DND-41 (cell line): ENCODE data around the gene FREM2.

Source experiments
- ATAC-seq: fragments of 200-7000 bp; cut with Tn5 transposase; 3 replicates; pipeline ENCODE4 v1.9.1; 2021; ENCODE audit warnings: low read depth; ENCODE audit not compliant: insufficient read depth
- DNase-seq: peaks from one replicate; pipeline ENCODE4 v3.0.0-alpha.2; 2020
- H2AFZ ChIP-seq: 2 replicates; pipeline ENCODE4 v1.6.0; 2012; ENCODE audit warnings: low read depth, low read length
- H3K27ac ChIP-seq: 2 replicates; pipeline ENCODE4 v1.5.1; 2012; ENCODE audit warnings: low read length, inconsistent platforms
- H3K27me3 ChIP-seq: fragments of 200-600 bp; sonication (generic); 2 replicates; pipeline ENCODE4 v1.6.0; 2012; ENCODE audit warnings: low read length, mild to moderate bottlenecking, inconsistent platforms; ENCODE audit not compliant: insufficient read depth, poor library complexity
- H3K36me3 ChIP-seq: 2 replicates; pipeline ENCODE4 v1.5.1; 2012; ENCODE audit warnings: low read length, inconsistent platforms; ENCODE audit not compliant: insufficient read depth
- H3K4me1 ChIP-seq: 2 replicates; pipeline ENCODE4 v1.5.1; 2012; ENCODE audit warnings: mild to moderate bottlenecking, low read length; ENCODE audit not compliant: insufficient read depth
- H3K4me2 ChIP-seq: 2 replicates; pipeline ENCODE4 v1.6.0; 2012; ENCODE audit warnings: mild to moderate bottlenecking, moderate library complexity, low read length, inconsistent platforms; ENCODE audit not compliant: insufficient read depth
- H3K4me3 ChIP-seq, 2 experiments: fragments of 200-600 bp in 1 of 2; shearing (Covaris generic) in 1 of 2; 2 replicates each; pipeline ENCODE4 v1.5.1; 2012 to 2016; ENCODE audit warnings: inconsistent platforms in 2 of 2, low read length in 2 of 2, mild to moderate bottlenecking in 2 of 2, low read depth in 1 of 2, moderate library complexity in 1 of 2
- H3K79me2 ChIP-seq: 2 replicates; pipeline ENCODE4 v1.6.0; 2012; ENCODE audit warnings: low read length, inconsistent platforms; ENCODE audit not compliant: insufficient read depth
- H3K9ac ChIP-seq: 2 replicates; pipeline ENCODE4 v1.6.0; 2012; ENCODE audit warnings: low read depth, mild to moderate bottlenecking, inconsistent platforms, low read length, moderate library complexity
- H3K9me3 ChIP-seq: 2 replicates; pipeline ENCODE4 v1.5.1; 2012; ENCODE audit warnings: low read length, moderate library complexity, mild to moderate bottlenecking, inconsistent platforms; ENCODE audit not compliant: insufficient read depth, severe bottlenecking
- H4K20me1 ChIP-seq: 2 replicates; pipeline ENCODE4 v1.6.0; 2012; ENCODE audit warnings: low read length; ENCODE audit not compliant: insufficient read depth
- EZH2 ChIP-seq: IDR thresholded peaks from 3 replicates; pipeline ENCODE4 v1.6.1; 2012; ENCODE audit warnings: borderline replicate concordance, low read depth, mild to moderate bottlenecking, moderate library complexity, low read length, inconsistent platforms; ENCODE audit not compliant: severe bottlenecking
- TF ChIP-seq, protein P1 (sequence below): IDR thresholded peaks from 2 replicates; pipeline ENCODE4 v1.5.1; 2012; ENCODE audit warnings: borderline replicate concordance, low read length, moderate library complexity, mild to moderate bottlenecking; ENCODE audit not compliant: poor library complexity, severe bottlenecking; ENCODE audit errors: extremely low read depth

FREM2 gene

DNA sequence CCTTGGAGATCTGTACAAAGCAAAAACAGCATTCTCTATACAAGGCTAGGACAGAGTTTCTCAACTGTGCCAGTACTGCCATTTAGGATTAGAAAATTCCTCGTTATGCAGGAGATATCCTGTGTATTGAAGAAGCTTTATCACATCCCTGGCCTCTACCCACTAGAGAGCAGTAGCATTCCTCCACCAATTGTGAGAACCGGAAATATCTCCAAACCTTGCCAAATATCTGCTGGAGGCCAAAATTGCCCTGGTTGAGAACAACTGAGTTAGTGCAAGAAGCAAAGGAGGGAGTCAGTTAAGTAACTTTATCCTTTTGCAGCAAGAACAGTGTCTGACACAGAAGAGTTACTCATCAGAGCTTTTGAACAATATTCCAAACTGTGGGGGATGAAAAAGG, 16.2 kb upstream of the FREM2 start:
- DNase-seq (no peak), ATAC-seq (no peak)
- no peaks in the 10 kb centered on the region for H3K9me3 ChIP-seq

DNA sequence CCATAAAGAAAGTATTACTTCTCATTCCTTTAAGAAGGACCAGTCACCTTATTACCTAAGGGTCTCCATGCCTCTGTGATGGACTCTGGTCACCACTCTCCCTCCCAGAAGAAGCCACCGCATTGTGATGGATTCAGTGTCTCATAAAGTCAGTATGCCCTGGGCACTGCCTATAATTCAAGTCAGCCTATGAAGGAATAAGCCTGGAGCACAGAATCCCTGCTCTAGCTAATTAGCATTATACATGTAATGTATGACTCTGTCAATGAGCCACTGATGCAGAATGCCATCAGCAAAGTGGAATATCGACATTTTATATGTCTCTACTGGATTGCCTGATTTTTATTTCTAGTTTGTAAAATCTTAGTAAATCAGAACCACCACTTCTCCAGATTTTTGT, 14.9 kb upstream of the FREM2 start:
- no peak overlapping the region for H3K9ac ChIP-seq
- TF ChIP-seq, protein P1, sequence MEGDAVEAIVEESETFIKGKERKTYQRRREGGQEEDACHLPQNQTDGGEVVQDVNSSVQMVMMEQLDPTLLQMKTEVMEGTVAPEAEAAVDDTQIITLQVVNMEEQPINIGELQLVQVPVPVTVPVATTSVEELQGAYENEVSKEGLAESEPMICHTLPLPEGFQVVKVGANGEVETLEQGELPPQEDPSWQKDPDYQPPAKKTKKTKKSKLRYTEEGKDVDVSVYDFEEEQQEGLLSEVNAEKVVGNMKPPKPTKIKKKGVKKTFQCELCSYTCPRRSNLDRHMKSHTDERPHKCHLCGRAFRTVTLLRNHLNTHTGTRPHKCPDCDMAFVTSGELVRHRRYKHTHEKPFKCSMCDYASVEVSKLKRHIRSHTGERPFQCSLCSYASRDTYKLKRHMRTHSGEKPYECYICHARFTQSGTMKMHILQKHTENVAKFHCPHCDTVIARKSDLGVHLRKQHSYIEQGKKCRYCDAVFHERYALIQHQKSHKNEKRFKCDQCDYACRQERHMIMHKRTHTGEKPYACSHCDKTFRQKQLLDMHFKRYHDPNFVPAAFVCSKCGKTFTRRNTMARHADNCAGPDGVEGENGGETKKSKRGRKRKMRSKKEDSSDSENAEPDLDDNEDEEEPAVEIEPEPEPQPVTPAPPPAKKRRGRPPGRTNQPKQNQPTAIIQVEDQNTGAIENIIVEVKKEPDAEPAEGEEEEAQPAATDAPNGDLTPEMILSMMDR: no peak
- no peak for TF ChIP-seq EZH2
- ATAC-seq: no peak

More for the DNA sequence above, 16.2 kb upstream of the FREM2 start:
- no peaks in the 10 kb centered on the region for H3K27me3 ChIP-seq
- no peaks in the 10 kb centered on the region for H3K4me1 ChIP-seq
- H3K4me3 ChIP-seq: no peak overlapping the region
- H4K20me1 ChIP-seq: no peaks in the 10 kb centered on the region
- no peaks in the 10 kb centered on the region for H3K36me3 ChIP-seq
- H2AFZ ChIP-seq: no peak overlapping the region
- no peak overlapping the region for H3K27ac ChIP-seq
- H3K4me2 ChIP-seq: no peak overlapping the region
- no peak overlapping the region for H3K9ac ChIP-seq
- TF ChIP-seq EZH2: no peak
- TF ChIP-seq, protein P1: no peak
- no peaks in the 10 kb centered on the region for H3K79me2 ChIP-seq

DNA sequence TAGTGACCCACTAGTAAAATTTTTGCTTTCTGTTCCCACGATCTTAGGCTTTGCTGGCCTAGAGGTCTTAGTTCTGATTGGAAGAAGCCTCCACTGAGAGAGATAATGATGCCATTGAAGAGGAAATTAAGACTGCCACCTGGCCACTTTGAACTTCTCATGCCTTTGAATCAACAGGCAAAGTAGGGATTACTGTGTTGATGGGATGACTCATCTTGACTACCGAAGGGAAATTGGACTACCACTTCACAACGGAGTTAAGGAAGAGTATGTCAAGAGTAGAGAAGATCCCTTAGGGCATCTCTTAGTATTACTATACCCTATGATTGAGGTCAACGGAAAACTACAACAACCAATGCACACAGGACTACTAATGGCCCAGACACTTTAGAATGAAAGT, 12.7 kb upstream of the FREM2 start:
- no peak for DNase-seq
- Histone ChIP-seq H3K27me3 (no peaks in the 10 kb centered on the region), H3K27ac (no peak overlapping the region), H3K36me3 (no peaks in the 10 kb centered on the region), H3K4me1 (no peaks in the 10 kb centered on the region), H4K20me1 (no peaks in the 10 kb centered on the region), H2AFZ (no peak overlapping the region), H3K79me2 (no peaks in the 10 kb centered on the region), H3K9me3 (no peaks in the 10 kb centered on the region), H3K4me3 (no peak overlapping the region), H3K4me2 (no peak overlapping the region), H3K9ac (no peak overlapping the region)
- ATAC-seq: no peak
- no peak for TF ChIP-seq EZH2
- TF ChIP-seq, protein P1: no peak

More for the DNA sequence above, 14.9 kb upstream of the FREM2 start:
- Histone ChIP-seq H3K9me3 (no peaks in the 10 kb centered on the region), H3K27ac (no peak overlapping the region), H4K20me1 (no peaks in the 10 kb centered on the region), H3K4me3 (no peak overlapping the region), H3K4me1 (no peaks in the 10 kb centered on the region), H2AFZ (no peak overlapping the region), H3K79me2 (no peaks in the 10 kb centered on the region), H3K27me3 (no peaks in the 10 kb centered on the region), H3K4me2 (no peak overlapping the region), H3K36me3 (no peaks in the 10 kb centered on the region)
- DNase-seq: no peak

DNA sequence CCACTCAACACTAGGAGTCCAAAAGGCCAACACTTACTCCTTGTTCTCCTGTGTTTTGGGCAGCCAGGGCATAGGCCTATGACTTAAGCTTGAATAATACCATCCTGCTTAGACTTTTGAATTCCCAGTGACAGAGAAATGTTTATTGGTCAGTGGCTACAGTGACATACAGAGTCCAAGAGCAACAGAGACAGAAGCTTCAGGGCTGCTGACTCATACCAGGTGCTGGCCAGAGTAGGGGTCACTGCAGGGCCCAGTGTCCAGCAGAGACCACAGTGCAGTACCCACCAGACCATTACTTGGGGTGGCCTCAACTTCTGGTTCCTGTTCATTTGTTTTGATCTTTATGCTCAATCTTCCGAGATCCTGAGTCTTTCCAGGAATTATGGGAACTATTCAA, 6.0 kb upstream of the FREM2 start:
- no peak overlapping the region for H3K4me2 ChIP-seq
- ATAC-seq (no peak), DNase-seq (no peak)
- no peaks in the 10 kb centered on the region for H4K20me1 ChIP-seq
- no peak for TF ChIP-seq EZH2
- TF ChIP-seq, protein P1: no peak
- H3K4me3 ChIP-seq: no peak overlapping the region
- no peaks in the 10 kb centered on the region for H3K79me2 ChIP-seq
- no peaks in the 10 kb centered on the region for H3K27me3 ChIP-seq
- H3K36me3 ChIP-seq: no peaks in the 10 kb centered on the region
- H3K9me3 ChIP-seq: no peaks in the 10 kb centered on the region
- H2AFZ ChIP-seq: no peak overlapping the region
- H3K4me1 ChIP-seq: no peaks in the 10 kb centered on the region
- H3K27ac ChIP-seq: no peak overlapping the region
- no peak overlapping the region for H3K9ac ChIP-seq
